T follicular helper cell (primary cell): Measurements from ENCODE around the gene TNFRSF25.
"Not testable (repeated sequence)": the region's sequence is repeated elsewhere in the genome, so short reads cannot be mapped to it uniquely, and the experiment has no call there.

Source experiments
- DNase-seq: peaks from one replicate; pipeline ENCODE4 v3.0.0-alpha.2; 2020; ENCODE audit warnings: low read depth

The TNFRSF25 gene

GRCh38 chr1:6450943-6451373, 15.0 kb downstream of the TNFRSF25 start:
- no peak for DNase-seq

GRCh38 chr1:6450486-6450885, 15.5 kb downstream of the TNFRSF25 start:
- DNase-seq: not testable (repeated sequence)

GRCh38 chr1:6450005-6450450, 15.9 kb downstream of the TNFRSF25 start:
- no peak for DNase-seq

GRCh38 chr1:6448749-6449631, 17.0 kb downstream of the TNFRSF25 start:
- DNase-seq: no peak

GRCh38 chr1:6447818-6448748, 17.9 kb downstream of the TNFRSF25 start:
- peak; percentile 47 for DNase-seq

GRCh38 chr1:6447016-6447817, 18.8 kb downstream of the TNFRSF25 start:
- no peak for DNase-seq

GRCh38 chr1:6446665-6447015, 19.3 kb downstream of the TNFRSF25 start:
- no peak for DNase-seq

GRCh38 chr1:6445929-6446328, 20.0 kb downstream of the TNFRSF25 start:
- DNase-seq: not testable (repeated sequence)

GRCh38 chr1:6445062-6445763, 20.8 kb downstream of the TNFRSF25 start:
- no peak for DNase-seq

GRCh38 chr1:6444377-6444776, 21.6 kb downstream of the TNFRSF25 start:
- DNase-seq: no peak

GRCh38 chr1:6443339-6444115, 22.4 kb downstream of the TNFRSF25 start:
- no peak for DNase-seq

- no peak for DNase-seq
Measured at GRCh38 chr1:6441586-6441985, 24.4 kb downstream of the TNFRSF25 start.

- DNase-seq: peak; percentile 59
Measured at GRCh38 chr1:6440198-6441126, 25.5 kb downstream of the TNFRSF25 start.

- peak; percentile 65 for DNase-seq
Measured at GRCh38 chr1:6438047-6438525, 27.9 kb downstream of the TNFRSF25 start.

GRCh38 chr1:6437012-6437700, 28.8 kb downstream of the TNFRSF25 start:
- not testable (repeated sequence) for DNase-seq

- DNase-seq: not testable (repeated sequence)
Measured at GRCh38 chr1:6436277-6436676, 29.7 kb downstream of the TNFRSF25 start.

GRCh38 chr1:6435547-6435946, 30.4 kb downstream of the TNFRSF25 start:
- no peak for DNase-seq

- no peak for DNase-seq
Measured at GRCh38 chr1:6435129-6435528, 30.8 kb downstream of the TNFRSF25 start.
